Liver (tissue), 9 donors: ENCODE results near the gene LDLRAD3. TPM values are rescaled to one million over a fixed set of nuclear protein-coding genes. Genes with fewer than 3 reads are reported as not detected.

ENCODE experiments used
- DNase-seq: peaks from one replicate; pipeline ENCODE4 v3.0.0-alpha.2; 2017; ENCODE audit warnings: low spot score
- H3K27ac ChIP-seq, 2 donors: one replicate each; pipeline ENCODE4 v1.7.0; 2013; ENCODE audit warnings: inconsistent platforms in 2 of 2, low read length in 2 of 2, control low read depth in 1 of 2, low read depth in 1 of 2, mild to moderate bottlenecking in 1 of 2
- H3K27me3 ChIP-seq, 4 donors: one replicate each; pipeline versions ENCODE4 v1.6.1 to v1.7.0; 2013; ENCODE audit warnings: low read length in 3 of 4, inconsistent platforms in 1 of 4, mild to moderate bottlenecking in 1 of 4, moderate library complexity in 1 of 4; ENCODE audit not compliant: control insufficient read depth in 4 of 4, insufficient read depth in 4 of 4
- H3K36me3 ChIP-seq, 4 donors: one replicate each; pipeline versions ENCODE4 v1.6.1 to v1.7.0; 2013; ENCODE audit warnings: low read length in 3 of 4, mild to moderate bottlenecking in 3 of 4, low read depth in 1 of 4, moderate library complexity in 1 of 4; ENCODE audit not compliant: control insufficient read depth in 4 of 4, insufficient read depth in 3 of 4
- H3K4me1 ChIP-seq, 4 donors: one replicate each; pipeline versions ENCODE4 v1.6.1 to v1.7.0; 2013; ENCODE audit warnings: low read length in 3 of 4, mild to moderate bottlenecking in 3 of 4, moderate library complexity in 1 of 4; ENCODE audit not compliant: control insufficient read depth in 4 of 4, insufficient read depth in 4 of 4
- H3K4me3 ChIP-seq, 3 donors: one replicate each; pipeline versions ENCODE4 v1.6.1 to v1.7.0; 2013; ENCODE audit warnings: low read length in 3 of 3, control low read depth in 1 of 3, low read depth in 1 of 3, mild to moderate bottlenecking in 1 of 3
- H3K9ac ChIP-seq, 2 donors: one replicate each; pipeline ENCODE4 v1.7.0; 2013; ENCODE audit warnings: low read length in 2 of 2, mild to moderate bottlenecking in 2 of 2, moderate library complexity in 2 of 2, control low read depth in 1 of 2, low read depth in 1 of 2
- H3K9me3 ChIP-seq, 4 donors: one replicate each; pipeline versions ENCODE4 v1.6.1 to v1.7.0; 2013; ENCODE audit warnings: low read length in 3 of 4; ENCODE audit not compliant: control insufficient read depth in 4 of 4
- ATF3 ChIP-seq: IDR thresholded peaks from 2 replicates; pipeline ENCODE4 v1.6.1; 2016; ENCODE audit warnings: antibody characterized with exemption
- CTCF ChIP-seq: fragments of 150-350 bp; IDR thresholded peaks from 2 replicates; pipeline ENCODE4 v1.5.1; 2017; ENCODE audit warnings: improper control_type of control experiment, low read depth, low read length; ENCODE audit not compliant: missing input control
- FOXA1 ChIP-seq: IDR thresholded peaks from 2 replicates; pipeline ENCODE4 v1.6.1; 2016; ENCODE audit warnings: antibody characterized with exemption
- FOXA2 ChIP-seq: IDR thresholded peaks from 2 replicates; pipeline ENCODE4 v1.6.1; 2016; ENCODE audit warnings: antibody characterized with exemption
- HNF4A ChIP-seq, 2 donors: conservative IDR thresholded peaks; 2 replicates each; pipeline ENCODE4 v1.6.1; 2016; ENCODE audit warnings: antibody characterized with exemption in 2 of 2, mild to moderate bottlenecking in 2 of 2
- JUND ChIP-seq, 2 donors: IDR thresholded peaks; 2 replicates each; pipeline ENCODE4 v1.6.1; 2016; ENCODE audit warnings: antibody characterized with exemption in 2 of 2
- MAX ChIP-seq: IDR thresholded peaks from 2 replicates; pipeline ENCODE4 v1.6.1; 2016; ENCODE audit warnings: antibody characterized with exemption
- NR2F2 ChIP-seq: IDR thresholded peaks from 2 replicates; pipeline ENCODE4 v1.6.1; 2016; ENCODE audit warnings: antibody characterized with exemption
- RXRA ChIP-seq, 2 donors: IDR thresholded peaks; 2 replicates each; pipeline ENCODE4 v1.6.1; 2017 to 2018; ENCODE audit warnings: antibody characterized with exemption in 2 of 2, mild to moderate bottlenecking in 1 of 2
- SP1 ChIP-seq: IDR thresholded peaks from 2 replicates; pipeline ENCODE4 v1.6.1; 2018; ENCODE audit warnings: antibody characterized with exemption, mild to moderate bottlenecking
- TAF1 ChIP-seq: conservative IDR thresholded peaks from 2 replicates; pipeline ENCODE4 v1.6.1; 2016; ENCODE audit warnings: antibody characterized with exemption, mild to moderate bottlenecking
- YY1 ChIP-seq: IDR thresholded peaks from 2 replicates; pipeline ENCODE4 v1.6.1; 2016; ENCODE audit warnings: antibody characterized with exemption, mild to moderate bottlenecking
- ZBTB33 ChIP-seq: IDR thresholded peaks from 2 replicates; pipeline ENCODE4 v1.6.1; 2016; ENCODE audit warnings: antibody characterized with exemption
- WGBS: extraction: QIAGEN DNeasy Blood & Tissue Kit; methylation state at CpG from one replicate; pipeline ENCODE4 v1.1.7; 2013; 5-methylcytosine and 5-hydroxymethylcytosine counted together
- polyA plus RNA-seq, 2 donors: library from polyadenylated mRNA; stranded (reverse) in 1 of 2; unstranded in 1 of 2; fragments of 200-250 nt in 1 of 2; fragments of >200 nt in 1 of 2; fragmentation: Nextera tagmentation in 1 of 2; extraction: Ambion mirVana in 1 of 2; gene quantifications; one replicate each; pipeline versions ENCODE4 v1.2.1 to v1.2.3, GENCODE V29; 2013 to 2015
- total RNA-seq, 2 donors: library from RNA; depleted of rRNA; stranded (reverse); fragments of >200 nt; gene quantifications; one replicate each; pipeline ENCODE4 v1.2.3, GENCODE V29; 2014
- donor health status: healthy.
- donor health status: healthy.
- donor health status: healthy.
- donor health status: healthy.
- donor health status: healthy.

Gene LDLRAD3
- total and polyA plus RNA-seq, 4 donors, result 0.75 to 1.3 (median 0.93) TPM

GRCh38 chr11:35943309-35943708 lies 553 bp upstream of the LDLRAD3 start:
- Histone ChIP-seq H3K27me3 (peaks cover 0 to 3% (median 0%) of the 10 kb centered on the region in 4 donors), H3K4me3 (peak overlapping the region; percentile 63 to 83 (median 64)), H3K9me3 (no peaks in the 10 kb centered on the region), H3K36me3 (no peaks in the 10 kb centered on the region), H3K27ac (peak overlapping the region; percentile 49 to 64), H3K4me1 (peaks cover 2 to 12% (median 6%) of the 10 kb centered on the region in 4 donors), H3K9ac (peak overlapping the region in 1 of 2 donors; percentile 69)
- WGBS, result 23% methylated on average over 9 of the region's 9 CpGs
- DNase-seq, result no peak
- TF ChIP-seq JUND (IDR thresholded peaks at IDR 0.05) (no peak), MAX (no peak), HNF4A (conservative IDR thresholded peaks at IDR 0.05) (no peak), RXRA (IDR thresholded peaks at IDR 0.05) (no peak), ATF3 (no peak)

GRCh38 chr11:35944503-35945136 lies 758 bp downstream of the LDLRAD3 start:
- H3K4me3 ChIP-seq, result peak overlapping the region; percentile 17 to 83 (median 53)
- 35% methylated on average over 32 of the region's 32 CpGs for WGBS

More at GRCh38 chr11:35944503-35945136, 758 bp downstream of the LDLRAD3 start:
- DNase-seq, result no peak
- TF ChIP-seq SP1 (no peak), YY1 (no peak), ATF3 (no peak), ZBTB33 (no peak), FOXA2 (no peak), NR2F2 (no peak), TAF1 (no peak), FOXA1 (no peak), CTCF (no peak)
- Histone ChIP-seq H3K36me3 (no peaks in the 10 kb centered on the region), H3K27ac (peak overlapping the region in 1 of 2 donors; percentile 25), H3K27me3 (peaks cover 0 to 3% (median 0%) of the 10 kb centered on the region in 4 donors), H3K4me1 (peaks cover 2 to 12% (median 6%) of the 10 kb centered on the region in 4 donors), H3K9me3 (no peaks in the 10 kb centered on the region), H3K9ac (no peak overlapping the region)
